ENCODE results near the gene MEA1. TPM values are rescaled to one million over a fixed set of nuclear protein-coding genes. Genes with fewer than 3 reads are reported as not detected.

Gene MEA1
- total and polyA plus RNA-seq, 2 of the 4 experiments (the other 2 are of a cell fraction), result 116 to 126 TPM

- Histone ChIP-seq H3K18ac (ENCODE audit: low read depth, low read length) (no peak overlapping the region), H4K5ac (ENCODE audit: low read depth, low read length) (peak overlapping the region; percentile 55), H3K9me1 (ENCODE audit: insufficient read depth, low read length) (peaks cover 4% of the 10 kb centered on the region; the same call in 1 of the 2 replicates), H3K23ac (ENCODE audit: low read depth, low read length) (peak overlapping the region; percentile 94), H3K4me2 (ENCODE audit: low read depth, low read length) (peak overlapping the region; percentile 97; the same call in 1 of the 2 replicates), H4K8ac (ENCODE audit: low read depth in 2 of 2, low read length in 2 of 2) (peak overlapping the region; percentile 88 to 99), H2BK5ac (ENCODE audit: low read depth, low read length, poor library complexity, severe bottlenecking) (peak overlapping the region; percentile 83), H2BK20ac (ENCODE audit: low read depth, low read length) (no peak overlapping the region), H3K27ac (ENCODE audit: insufficient read depth, low read length) (peak overlapping the region; percentile 86), H4K20me1 (ENCODE audit: insufficient read depth, low read length) (peaks cover 12% of the 10 kb centered on the region), H3K36me3 (ENCODE audit: control insufficient read depth, insufficient read depth, low read length) (peaks cover 42% of the 10 kb centered on the region), H3K4me3 (ENCODE audit: insufficient read depth, low read depth, low read length) (no peak overlapping the region), H2AFZ (replicated peaks; ENCODE audit: low read length, poor library complexity) (peak overlapping the region; percentile 98), H3K9me3 (ENCODE audit: control insufficient read depth, insufficient read depth, low read length) (no peaks in the 10 kb centered on the region), H2BK15ac (ENCODE audit: low read depth, low read length) (no peak overlapping the region), H3K9ac (ENCODE audit: low read depth, low read length) (peak overlapping the region; percentile 78), H3K4ac (ENCODE audit: low read depth, low read length) (peak overlapping the region; percentile 99), H3K56ac (ENCODE audit: extremely low read depth, insufficient read depth, low read length) (no peak overlapping the region), H3K4me1 (ENCODE audit: control insufficient read depth, insufficient read depth, low read length) (peaks cover 12% of the 10 kb centered on the region), H2AK5ac (ENCODE audit: low read depth, low read length) (peak overlapping the region; percentile 59), H3K14ac (replicated peaks; ENCODE audit: low read depth, low read length) (peak overlapping the region; percentile 98; the same call in 1 of the 2 replicates), H3K27me3 (ENCODE audit: control insufficient read depth, insufficient read depth, low read length) (no peaks in the 10 kb centered on the region), H4K91ac (ENCODE audit: insufficient read depth, low read depth, low read length) (peak overlapping the region; percentile 97), H3K79me1 (ENCODE audit: low read depth in 1 of 2, low read length in 2 of 2) (peaks cover 24 to 76% of the 10 kb centered on the region in 2 experiments), H2AK9ac (replicated peaks; ENCODE audit: low read depth, low read length, poor library complexity) (peak overlapping the region; percentile 97), H2BK120ac (ENCODE audit: low read depth, low read length) (peak overlapping the region; percentile 74; the same call in 1 of the 2 replicates)
- ChIA-PET CTCF (no interaction called here), POLR2A (ENCODE audit: unreplicated experiment) (interaction anchor here (0.6 kb wide), 3 partner anchors 39 to 248 kb away, joined by 3 read pairs; partner anchors contain the start of genes CNPY3, KLC4 and MRPL2)
- TF ChIP-seq MAFK (IDR thresholded peaks at IDR 0.05; ENCODE audit: low read depth, low read length), result no peak
- no peak for TF ChIP-seq CHD1 (IDR thresholded peaks at IDR 0.05; ENCODE audit: low read depth, low read length)
- no peak for TF ChIP-seq NFE2L2 (IDR thresholded peaks at IDR 0.05; ENCODE audit: low read depth, low read length)
- no peak for TF ChIP-seq FOS (IDR thresholded peaks at IDR 0.05; ENCODE audit: low read depth, low read length)
- TF ChIP-seq MXI1 (IDR thresholded peaks at IDR 0.05; ENCODE audit: borderline replicate concordance, low read depth, low read length), result no peak
- TF ChIP-seq USF2 (IDR thresholded peaks at IDR 0.05; ENCODE audit: low read depth, low read length), result no peak
- no peak for TF ChIP-seq RAD21 (IDR thresholded peaks at IDR 0.05; ENCODE audit: low read length)
- TF ChIP-seq BHLHE40 (IDR thresholded peaks at IDR 0.05; ENCODE audit: low read depth, low read length), result no peak
- TF ChIP-seq SMC3 (IDR thresholded peaks at IDR 0.05; ENCODE audit: low read depth, low read length), result no peak
- no peak for TF ChIP-seq ELK1 (IDR thresholded peaks at IDR 0.05; ENCODE audit: borderline replicate concordance, low read depth, low read length)
- TF ChIP-seq POLR2A (IDR thresholded peaks at IDR 0.05; ENCODE audit: low read depth, low read length), result no peak
- no peak for TF ChIP-seq MAZ (IDR thresholded peaks at IDR 0.05; ENCODE audit: borderline replicate concordance, low read depth, low read length)
- peak; percentile 32 for ATAC-seq (ENCODE audit: low read depth)
- intact Hi-C loops (cut with micrococcal nuclease) (no loop called here), dilution Hi-C loops (cut with HindIII; ENCODE audit: low sequenced_read_pairs, unreplicated experiment) (no loop called here), in situ Hi-C loops (cut with MboI; ENCODE audit: low sequenced_read_pairs) (no loop called here)
- no TSS peak for BruUV-seq (replicated peaks)
- no CpG with 5 or more reads among the region's 5 CpGs for WGBS, 2 experiments (ENCODE audit: extremely low coverage in 2 of 2, insufficient read length in 1 of 2)
- DNase-seq, result no peak
Observed at GRCh38 chr6:43020847-43021246, 7.1 kb upstream of the MEA1 start.

Data from IMR-90 (cell line).